HepG2 (cell line): ENCODE results near the gene ESPN. TPM values are rescaled to one million over a fixed set of nuclear protein-coding genes. Genes with fewer than 3 reads are reported as not detected.

Experiments used
- ATF2 ChIP-seq: sonication (generic); formaldehyde crosslinking; IDR thresholded peaks from 2 replicates; pipeline ENCODE4 v1.4.0; 2020; ENCODE audit warnings: missing genetic modification reagents
- FOXK2 ChIP-seq: fragments of 450-650 bp; IDR thresholded peaks from 2 replicates; pipeline ENCODE4 v1.6.1; 2016
- HNRNPK ChIP-seq: fragments of 200-400 bp; formaldehyde crosslinking; IDR thresholded peaks from 2 replicates; pipeline ENCODE4 v1.6.1; 2018; ENCODE audit warnings: low read length, low read depth, moderate library complexity, mild to moderate bottlenecking; ENCODE audit not compliant: poor library complexity, severe bottlenecking
- KDM5B ChIP-seq: sonication (generic); formaldehyde crosslinking; IDR thresholded peaks from 2 replicates; pipeline ENCODE4 v1.4.0; 2020; ENCODE audit warnings: missing genetic modification reagents, mild to moderate bottlenecking, borderline replicate concordance
- KLF13 ChIP-seq: sonication (generic); formaldehyde crosslinking; IDR thresholded peaks from 2 replicates; pipeline ENCODE4 v1.4.0; 2020; ENCODE audit warnings: mild to moderate bottlenecking, missing genetic modification reagents
- MEF2D ChIP-seq: sonication (generic); formaldehyde crosslinking; IDR thresholded peaks from 2 replicates; pipeline ENCODE4 v1.5.1; 2020; ENCODE audit warnings: mild to moderate bottlenecking, missing genetic modification reagents
- RBM22 ChIP-seq: fragments of 200-400 bp; formaldehyde crosslinking; optimal IDR thresholded peaks from 2 replicates; pipeline ENCODE3; 2017; ENCODE audit warnings: mild to moderate bottlenecking, low read length, moderate library complexity
- TBL1XR1 ChIP-seq: fragments of 150-350 bp; IDR thresholded peaks from 2 replicates; pipeline ENCODE4 v1.6.1; 2014; ENCODE audit warnings: borderline replicate concordance, low read length; ENCODE audit not compliant: partially characterized antibody
- TCF12 ChIP-seq, 2 experiments: fragments of 450-650 bp in 1 of 2; sonication (generic) in 1 of 2; formaldehyde crosslinking in 1 of 2; IDR thresholded peaks; 2 replicates each; pipeline versions ENCODE4 v1.6.1 to v1.8.0; 2017 to 2022; ENCODE audit warnings: antibody characterized with exemption in 1 of 2, mild to moderate bottlenecking in 1 of 2, missing genetic modification reagents in 1 of 2, moderate library complexity in 1 of 2
- ZNF12 ChIP-seq: sonication (generic); formaldehyde crosslinking; IDR thresholded peaks from 2 replicates; pipeline ENCODE4 v1.5.0; 2020; ENCODE audit warnings: missing genetic modification reagents
- ZNF382 ChIP-seq: sonication (generic); formaldehyde crosslinking; IDR thresholded peaks from 2 replicates; pipeline ENCODE4 v1.5.0; 2020; ENCODE audit warnings: missing genetic modification reagents, mild to moderate bottlenecking, borderline replicate concordance
- ZNF580 ChIP-seq: IDR thresholded peaks from 2 replicates; pipeline ENCODE4 v1.6.1; 2016; ENCODE audit warnings: low read depth, borderline replicate concordance
- ZNF598 ChIP-seq: sonication (generic); formaldehyde crosslinking; IDR thresholded peaks from 2 replicates; pipeline ENCODE4 v1.5.1; 2020; ENCODE audit warnings: mild to moderate bottlenecking, missing genetic modification reagents, borderline replicate concordance
- ZNF800 ChIP-seq: sonication (generic); formaldehyde crosslinking; IDR thresholded peaks from 2 replicates; pipeline ENCODE4 v1.4.0; 2020; ENCODE audit warnings: missing genetic modification reagents
- ZSCAN20 ChIP-seq: sonication (generic); formaldehyde crosslinking; IDR thresholded peaks from 2 replicates; pipeline ENCODE4 v1.4.0; 2020; ENCODE audit warnings: missing genetic modification reagents, mild to moderate bottlenecking, borderline replicate concordance
- polyA plus RNA-seq, 8 experiments: library from polyadenylated mRNA; depleted of rRNA in 3 of 8; stranded (reverse) in 7 of 8; unstranded in 1 of 8; fragments of >200 nt; fragmentation: Illumina TruSeq in 4 of 8; extraction: Trizol in 4 of 8; gene quantifications; 2 replicates each; pipeline versions ENCODE4 v1.2.1 to v1.2.3, GENCODE V29; 2011 to 2016; ENCODE audit warnings: low read depth in 4 of 8, missing spikeins in 1 of 8, mixed read lengths in 1 of 8; ENCODE audit not compliant: insufficient read depth in 1 of 8
- total RNA-seq, 5 experiments: library from RNA; depleted of rRNA; stranded (reverse); fragments of >200 nt; fragmentation: Illumina TruSeq; extraction: Trizol; gene quantifications; 2 replicates each; pipeline ENCODE4 v1.2.3, GENCODE V29; 2016; ENCODE audit warnings: low read depth in 1 of 5
- TF ChIP-seq, protein P1 (sequence below): sonication (generic); formaldehyde crosslinking; conservative IDR thresholded peaks from 2 replicates; pipeline ENCODE4 v1.4.0; 2020; ENCODE audit warnings: missing genetic modification reagents
- TF ChIP-seq, protein P2 (sequence below), 2 experiments: sonication (generic) in 1 of 2; formaldehyde crosslinking in 1 of 2; IDR thresholded peaks; 2 replicates each; pipeline versions ENCODE4 v1.4.0 to v1.6.1; 2016 to 2020; ENCODE audit warnings: borderline replicate concordance in 1 of 2, low read depth in 1 of 2, mild to moderate bottlenecking in 1 of 2, missing genetic modification reagents in 1 of 2

Gene ESPN
- total and polyA plus RNA-seq, 2 of the 13 experiments (the other 11 are each of a cell fraction or from before 2014, with no cell fraction given): 48.6 to 54.2 TPM

GRCh38 chr1:6447016-6447817 lies 22.6 kb downstream of the ESPN start (continued):
- no peak; the same call in 1 of the 2 replicates for TF ChIP-seq ZNF800 (CRISPR knock-in tag)
- no peak for TF ChIP-seq KLF13 (CRISPR knock-in tag)
- TF ChIP-seq ZNF12 (CRISPR knock-in tag): no peak
- no peak for TF ChIP-seq FOXK2
- TF ChIP-seq KDM5B (CRISPR knock-in tag): peak; percentile 56; the same call in 1 of the 2 replicates
- no peak for TF ChIP-seq TBL1XR1
- 0 out of 2 replicates have a peak, but pooled peaks have one; percentile 19 for TF ChIP-seq ZNF580 (CRISPR knock-in tag)
- TF ChIP-seq RBM22: no peak
- TF ChIP-seq ZNF598 (CRISPR knock-in tag): no peak
- TF ChIP-seq HNRNPK: peak; percentile 92
- no peak for TF ChIP-seq ZSCAN20 (CRISPR knock-in tag)
- 0 out of 2 replicates have a peak, but pooled peaks have one; percentile 13 for TF ChIP-seq MEF2D (CRISPR knock-in tag)
- no peak for TF ChIP-seq ZNF382
- no peak for TF ChIP-seq TCF12 (IDR thresholded peaks at IDR 0.05)
- peak; percentile 94 for TF ChIP-seq TCF12 (CRISPR knock-in tag; IDR thresholded peaks at IDR 0.05)
- no peak for TF ChIP-seq ATF2 (CRISPR knock-in tag)
- TF ChIP-seq, protein P1, sequence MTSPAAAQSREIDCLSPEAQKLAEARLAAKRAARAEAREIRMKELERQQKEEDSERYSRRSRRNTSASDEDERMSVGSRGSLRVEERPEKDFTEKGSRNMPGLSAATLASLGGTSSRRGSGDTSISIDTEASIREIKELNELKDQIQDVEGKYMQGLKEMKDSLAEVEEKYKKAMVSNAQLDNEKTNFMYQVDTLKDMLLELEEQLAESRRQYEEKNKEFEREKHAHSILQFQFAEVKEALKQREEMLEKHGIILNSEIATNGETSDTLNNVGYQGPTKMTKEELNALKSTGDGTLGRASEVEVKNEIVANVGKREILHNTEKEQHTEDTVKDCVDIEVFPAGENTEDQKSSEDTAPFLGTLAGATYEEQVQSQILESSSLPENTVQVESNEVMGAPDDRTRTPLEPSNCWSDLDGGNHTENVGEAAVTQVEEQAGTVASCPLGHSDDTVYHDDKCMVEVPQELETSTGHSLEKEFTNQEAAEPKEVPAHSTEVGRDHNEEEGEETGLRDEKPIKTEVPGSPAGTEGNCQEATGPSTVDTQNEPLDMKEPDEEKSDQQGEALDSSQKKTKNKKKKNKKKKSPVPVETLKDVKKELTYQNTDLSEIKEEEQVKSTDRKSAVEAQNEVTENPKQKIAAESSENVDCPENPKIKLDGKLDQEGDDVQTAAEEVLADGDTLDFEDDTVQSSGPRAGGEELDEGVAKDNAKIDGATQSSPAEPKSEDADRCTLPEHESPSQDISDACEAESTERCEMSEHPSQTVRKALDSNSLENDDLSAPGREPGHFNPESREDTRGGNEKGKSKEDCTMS (CRISPR knock-in tag): no peak
- TF ChIP-seq, protein P2, sequence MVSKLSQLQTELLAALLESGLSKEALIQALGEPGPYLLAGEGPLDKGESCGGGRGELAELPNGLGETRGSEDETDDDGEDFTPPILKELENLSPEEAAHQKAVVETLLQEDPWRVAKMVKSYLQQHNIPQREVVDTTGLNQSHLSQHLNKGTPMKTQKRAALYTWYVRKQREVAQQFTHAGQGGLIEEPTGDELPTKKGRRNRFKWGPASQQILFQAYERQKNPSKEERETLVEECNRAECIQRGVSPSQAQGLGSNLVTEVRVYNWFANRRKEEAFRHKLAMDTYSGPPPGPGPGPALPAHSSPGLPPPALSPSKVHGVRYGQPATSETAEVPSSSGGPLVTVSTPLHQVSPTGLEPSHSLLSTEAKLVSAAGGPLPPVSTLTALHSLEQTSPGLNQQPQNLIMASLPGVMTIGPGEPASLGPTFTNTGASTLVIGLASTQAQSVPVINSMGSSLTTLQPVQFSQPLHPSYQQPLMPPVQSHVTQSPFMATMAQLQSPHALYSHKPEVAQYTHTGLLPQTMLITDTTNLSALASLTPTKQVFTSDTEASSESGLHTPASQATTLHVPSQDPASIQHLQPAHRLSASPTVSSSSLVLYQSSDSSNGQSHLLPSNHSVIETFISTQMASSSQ (IDR thresholded peaks at IDR 0.05; ENCODE audit: low read depth): no peak; the same call in 1 of the 2 replicates
- TF ChIP-seq, protein P2 (CRISPR knock-in tag; IDR thresholded peaks at IDR 0.05; ENCODE audit: borderline replicate concordance): peak; percentile 58; the same call in 1 of the 2 replicates
